GM18505 (cell line): Measurements from ENCODE around the gene DDX60.
"Not testable (repeated sequence)": the region's sequence is repeated elsewhere in the genome, so short reads cannot be mapped to it uniquely, and the experiment has no call there.

Source experiments
- ATAC-seq: cut with Tn5 transposase; IDR thresholded peaks from one replicate; pipeline ENCODE4 v1.9.1; 2021; ENCODE audit not compliant: unreplicated experiment
- POLR2A ChIP-seq: IDR thresholded peaks from 4 replicates; pipeline ENCODE4 v1.6.1; 2011; ENCODE audit warnings: borderline replicate concordance; ENCODE audit not compliant: insufficient read depth, insufficient read length; ENCODE audit errors: extremely low read depth

DDX60 gene, protein sequence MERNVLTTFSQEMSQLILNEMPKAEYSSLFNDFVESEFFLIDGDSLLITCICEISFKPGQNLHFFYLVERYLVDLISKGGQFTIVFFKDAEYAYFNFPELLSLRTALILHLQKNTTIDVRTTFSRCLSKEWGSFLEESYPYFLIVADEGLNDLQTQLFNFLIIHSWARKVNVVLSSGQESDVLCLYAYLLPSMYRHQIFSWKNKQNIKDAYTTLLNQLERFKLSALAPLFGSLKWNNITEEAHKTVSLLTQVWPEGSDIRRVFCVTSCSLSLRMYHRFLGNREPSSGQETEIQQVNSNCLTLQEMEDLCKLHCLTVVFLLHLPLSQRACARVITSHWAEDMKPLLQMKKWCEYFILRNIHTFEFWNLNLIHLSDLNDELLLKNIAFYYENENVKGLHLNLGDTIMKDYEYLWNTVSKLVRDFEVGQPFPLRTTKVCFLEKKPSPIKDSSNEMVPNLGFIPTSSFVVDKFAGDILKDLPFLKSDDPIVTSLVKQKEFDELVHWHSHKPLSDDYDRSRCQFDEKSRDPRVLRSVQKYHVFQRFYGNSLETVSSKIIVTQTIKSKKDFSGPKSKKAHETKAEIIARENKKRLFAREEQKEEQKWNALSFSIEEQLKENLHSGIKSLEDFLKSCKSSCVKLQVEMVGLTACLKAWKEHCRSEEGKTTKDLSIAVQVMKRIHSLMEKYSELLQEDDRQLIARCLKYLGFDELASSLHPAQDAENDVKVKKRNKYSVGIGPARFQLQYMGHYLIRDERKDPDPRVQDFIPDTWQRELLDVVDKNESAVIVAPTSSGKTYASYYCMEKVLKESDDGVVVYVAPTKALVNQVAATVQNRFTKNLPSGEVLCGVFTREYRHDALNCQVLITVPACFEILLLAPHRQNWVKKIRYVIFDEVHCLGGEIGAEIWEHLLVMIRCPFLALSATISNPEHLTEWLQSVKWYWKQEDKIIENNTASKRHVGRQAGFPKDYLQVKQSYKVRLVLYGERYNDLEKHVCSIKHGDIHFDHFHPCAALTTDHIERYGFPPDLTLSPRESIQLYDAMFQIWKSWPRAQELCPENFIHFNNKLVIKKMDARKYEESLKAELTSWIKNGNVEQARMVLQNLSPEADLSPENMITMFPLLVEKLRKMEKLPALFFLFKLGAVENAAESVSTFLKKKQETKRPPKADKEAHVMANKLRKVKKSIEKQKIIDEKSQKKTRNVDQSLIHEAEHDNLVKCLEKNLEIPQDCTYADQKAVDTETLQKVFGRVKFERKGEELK (N-terminal part only)

DNA sequence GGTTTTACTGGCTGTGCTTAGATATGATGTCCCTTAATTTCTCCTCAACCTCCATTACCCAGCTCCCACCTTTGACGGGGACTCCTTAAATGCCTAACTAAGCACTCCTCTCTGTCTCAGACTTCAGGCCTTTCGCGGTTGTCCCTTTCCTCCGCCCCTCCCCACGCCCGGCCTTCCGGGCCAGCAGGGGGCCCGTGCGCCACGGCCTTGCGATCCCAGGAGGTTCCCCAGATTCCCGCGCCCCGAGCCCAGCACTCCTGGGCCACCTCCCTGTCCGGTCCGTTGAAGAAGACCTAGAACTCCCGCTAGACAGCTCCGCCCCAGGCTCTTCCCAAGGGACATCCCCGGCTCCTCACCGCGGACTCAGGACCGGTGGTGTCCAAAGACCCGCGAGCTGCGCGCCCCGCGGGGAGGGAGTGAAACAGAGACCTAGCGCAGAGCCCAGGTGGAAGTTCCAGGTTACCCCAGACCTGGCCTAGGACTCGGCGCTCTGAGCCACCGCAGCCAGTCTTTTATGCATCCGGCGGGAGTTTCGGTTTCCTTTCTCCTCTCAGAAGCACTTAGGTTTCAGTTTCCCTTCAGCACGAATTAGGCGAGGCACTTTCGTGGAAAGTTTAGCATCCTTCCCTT is at the start of gene DDX60:
Gene DDX60 (minus strand): TSS at position 487 of the 630 bp plus-strand sequence. CDS start 7,493 bp downstream, outside the sequence.
- peak; percentile 87 for TF ChIP-seq POLR2A
- ATAC-seq, result peak; percentile 99

DNA sequence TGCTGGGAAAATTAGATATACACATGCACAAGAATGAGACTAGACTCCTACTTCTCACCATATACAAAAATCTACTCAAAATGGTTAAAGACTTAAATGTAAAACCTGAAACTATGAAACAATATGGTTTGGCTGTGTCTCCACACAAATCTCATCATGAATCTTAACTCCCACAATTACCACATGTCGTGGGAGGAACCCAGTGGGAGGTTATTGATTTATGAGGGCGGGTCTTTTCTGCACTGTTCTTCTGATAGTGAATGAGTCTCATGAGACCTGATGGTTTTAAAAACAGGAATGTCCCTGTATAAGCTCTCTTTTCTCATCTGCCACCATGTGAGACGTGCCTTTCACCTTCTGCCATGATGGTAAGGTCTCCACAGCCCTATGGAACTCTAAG is 48.5 kb upstream of the DDX60 start:
- no peak for TF ChIP-seq POLR2A
- ATAC-seq, result no peak

DNA sequence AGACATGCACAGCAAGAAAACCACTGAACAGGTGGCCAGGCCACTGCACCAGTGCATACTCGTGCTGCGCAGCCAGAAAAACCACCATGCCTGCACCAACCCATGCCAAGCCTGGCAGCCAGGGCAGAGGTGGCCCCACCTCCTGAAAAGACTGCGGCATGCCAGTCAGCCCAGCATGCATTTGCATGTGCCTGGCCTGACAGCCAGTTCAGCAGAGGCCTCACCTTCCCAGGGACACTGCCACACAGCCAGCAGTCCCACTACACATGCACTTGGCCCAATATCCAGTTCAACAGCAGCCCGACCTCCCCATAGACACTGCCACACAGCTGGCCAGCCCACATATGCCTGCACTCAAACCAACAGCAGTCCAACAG is 43.5 kb upstream of the DDX60 start:
- no peak for TF ChIP-seq POLR2A
- ATAC-seq, result no peak

DNA sequence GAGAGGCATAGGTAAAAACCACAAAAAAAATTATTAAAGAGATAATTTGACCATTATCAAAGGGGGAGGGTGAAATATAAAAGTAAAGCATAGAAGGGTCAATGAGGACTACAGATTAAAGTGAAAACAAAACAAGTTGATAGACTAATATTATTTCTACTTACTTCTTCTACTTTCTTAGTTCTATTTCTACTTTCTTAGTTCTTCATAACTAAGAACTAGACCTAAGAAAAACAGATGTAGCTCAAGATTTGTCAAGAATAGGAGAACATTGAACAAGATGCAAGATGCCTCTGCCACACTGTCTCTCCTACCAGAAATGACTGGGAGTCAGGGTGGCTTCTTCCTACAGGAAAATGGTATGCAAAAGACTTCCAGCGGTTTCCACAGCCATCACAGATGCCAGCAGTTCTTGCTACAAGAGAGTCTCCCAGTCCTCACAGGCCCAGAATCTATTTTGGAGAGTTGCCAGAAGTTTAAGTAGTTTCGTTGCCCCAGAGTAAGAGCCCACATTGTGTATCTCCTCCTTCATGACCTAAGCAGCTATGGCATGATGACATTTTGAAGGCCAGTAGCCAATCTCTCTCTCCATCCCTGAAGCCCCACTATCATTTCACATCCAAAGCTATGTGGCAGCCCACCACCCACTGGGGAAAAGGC is 42.9 kb upstream of the DDX60 start:
- no peak for ATAC-seq
- no peak for TF ChIP-seq POLR2A

DNA sequence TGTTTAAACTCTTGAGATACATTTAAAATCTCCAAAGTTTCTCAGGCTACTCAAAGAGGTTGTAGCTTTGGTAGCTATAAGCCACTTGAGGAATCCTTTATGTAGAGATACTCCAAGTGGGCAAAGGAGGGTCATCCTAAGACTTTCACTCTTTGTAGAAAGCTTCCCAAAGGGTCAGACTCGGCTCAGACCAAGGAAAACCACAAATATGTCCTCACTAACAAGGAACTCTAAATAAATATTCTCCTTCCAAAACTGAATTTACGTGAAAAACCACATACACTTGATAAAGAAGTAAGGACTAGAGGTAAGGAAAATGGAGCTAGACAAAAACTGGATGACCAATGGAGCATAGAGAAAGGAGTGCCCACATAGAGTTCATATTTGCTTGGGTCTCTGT is 41.7 kb upstream of the DDX60 start:
- TF ChIP-seq POLR2A, result no peak
- no peak for ATAC-seq

DNA sequence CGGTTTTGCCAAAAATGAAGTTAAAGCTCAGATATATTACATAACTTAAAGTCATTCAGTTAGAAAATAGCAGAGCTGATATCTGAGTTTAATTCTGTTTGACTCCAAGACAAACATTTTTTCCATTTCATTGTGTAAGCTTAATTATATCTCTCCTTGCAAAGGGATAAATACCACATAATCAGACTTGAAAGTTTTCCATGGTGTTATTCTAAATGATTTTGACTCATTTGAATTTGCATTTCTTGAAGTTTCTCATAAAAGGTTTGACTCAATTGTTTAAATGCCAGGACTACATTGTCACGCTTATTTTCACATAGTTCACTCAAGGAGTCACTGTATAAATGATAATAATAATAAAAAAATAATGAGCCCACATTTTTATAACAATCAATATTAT is 39.4 kb upstream of the DDX60 start:
- no peak for ATAC-seq
- TF ChIP-seq POLR2A, result no peak

DNA sequence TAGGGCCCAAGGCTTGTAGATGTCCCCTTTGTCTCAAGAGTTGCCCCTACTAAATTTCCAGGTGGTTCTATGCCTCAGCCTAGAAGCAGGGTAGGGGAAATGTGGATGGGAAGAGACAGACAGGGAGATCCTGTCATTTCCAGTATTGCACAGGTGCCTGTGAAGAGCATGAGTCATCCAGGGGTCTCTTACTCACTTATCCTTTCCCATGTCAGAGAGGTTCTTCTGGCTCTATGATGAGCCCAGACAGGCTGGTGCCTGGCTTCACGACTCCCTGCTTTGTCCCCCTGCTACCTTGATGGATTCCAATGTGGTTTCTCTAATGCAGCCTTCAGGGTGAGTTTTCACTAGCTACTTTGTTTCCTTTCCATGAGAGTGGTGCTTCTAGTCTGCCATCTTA is 35.2 kb upstream of the DDX60 start:
- no peak for TF ChIP-seq POLR2A
- no peak for ATAC-seq

DNA sequence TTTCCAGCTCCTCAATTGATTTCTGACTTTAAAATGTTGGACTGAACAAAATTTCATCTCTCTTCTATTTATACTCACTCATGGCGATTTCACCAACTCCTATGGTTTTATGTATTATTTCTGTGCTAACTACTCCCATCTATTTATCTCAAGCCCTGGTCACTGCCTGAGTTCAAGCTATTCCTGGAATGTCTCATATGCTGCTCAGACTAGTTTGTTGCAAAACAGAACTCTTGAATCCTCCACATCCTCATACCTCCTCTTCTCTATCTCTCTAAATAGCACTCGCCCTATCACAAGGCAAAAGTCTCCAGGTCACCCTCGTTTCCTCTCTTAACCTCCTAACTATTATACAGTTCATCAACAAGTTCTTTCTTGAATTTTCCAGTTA is 19.0 kb upstream of the DDX60 start:
- no peak for ATAC-seq
- TF ChIP-seq POLR2A, result no peak

DNA sequence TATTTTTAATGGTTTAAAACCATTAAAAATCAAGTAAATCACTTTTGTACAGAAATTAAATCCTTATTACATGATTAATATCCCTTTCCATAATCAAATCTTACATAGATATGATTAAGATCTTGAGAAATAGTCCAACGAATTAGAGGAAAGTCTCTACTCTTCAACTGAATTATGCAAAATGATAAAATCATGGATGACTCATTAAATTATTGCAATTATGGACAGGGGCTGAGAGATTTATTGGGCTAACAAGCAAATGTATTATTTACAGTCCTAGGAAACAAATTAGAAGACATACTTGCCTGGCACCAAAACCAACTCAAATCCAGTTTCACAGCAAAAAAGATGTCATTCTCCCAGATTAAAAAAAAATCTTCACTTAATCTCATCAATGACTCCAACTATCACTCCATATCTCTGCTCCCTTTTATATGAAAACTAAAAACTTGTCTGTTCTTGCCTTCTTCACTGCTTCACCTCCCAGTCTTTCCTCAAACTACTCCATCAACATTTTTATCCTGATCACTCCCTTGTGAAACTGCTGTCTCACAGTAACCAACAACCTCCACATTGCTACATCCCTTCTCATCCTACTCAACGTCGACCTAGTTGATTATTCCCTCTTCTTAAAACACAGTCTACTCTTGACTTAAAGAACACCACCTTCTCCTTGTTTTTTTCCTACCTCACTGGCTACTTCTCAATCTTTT is 18.4 kb upstream of the DDX60 start:
- no peak for TF ChIP-seq POLR2A
- no peak for ATAC-seq

DNA sequence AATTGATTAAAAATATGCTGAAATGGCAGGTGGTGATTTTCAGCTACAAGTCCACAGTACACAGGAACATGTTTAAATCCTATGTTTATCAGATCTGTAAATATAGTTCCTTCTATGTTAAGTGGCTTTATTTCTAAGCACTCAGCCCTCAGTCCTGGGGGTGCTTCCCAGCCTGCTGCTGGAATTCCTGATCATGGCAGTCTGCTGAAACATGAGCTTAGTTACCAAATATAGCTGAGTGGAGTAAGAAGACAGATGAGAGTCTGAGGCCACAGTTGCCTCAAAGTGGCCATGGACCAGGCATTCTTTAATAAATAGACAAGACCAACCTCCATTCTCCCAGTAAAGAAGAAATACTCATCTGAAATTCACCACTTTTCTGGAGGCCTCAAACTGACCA is 17.1 kb upstream of the DDX60 start:
- TF ChIP-seq POLR2A, result no peak
- no peak for ATAC-seq

DNA sequence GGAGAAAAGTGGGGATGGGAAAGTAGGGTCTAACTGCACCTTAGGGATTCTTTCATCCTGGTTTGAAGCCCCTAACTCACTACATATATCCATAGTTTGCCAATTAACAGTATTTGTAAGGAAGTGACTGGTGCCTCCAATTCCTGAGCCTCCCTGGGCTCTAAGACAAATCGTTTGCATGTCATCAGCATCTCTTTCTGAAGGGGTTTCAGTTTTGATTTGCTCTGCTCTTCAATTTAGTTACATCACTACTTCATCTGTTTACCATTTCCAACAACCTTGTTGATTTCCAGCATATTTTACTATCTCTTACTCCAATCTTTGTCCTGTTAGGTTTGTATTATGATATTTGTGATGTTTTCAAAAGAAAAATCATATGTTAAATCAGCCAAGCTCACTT is 15.5 kb upstream of the DDX60 start:
- no peak for TF ChIP-seq POLR2A
- no peak for ATAC-seq

DNA sequence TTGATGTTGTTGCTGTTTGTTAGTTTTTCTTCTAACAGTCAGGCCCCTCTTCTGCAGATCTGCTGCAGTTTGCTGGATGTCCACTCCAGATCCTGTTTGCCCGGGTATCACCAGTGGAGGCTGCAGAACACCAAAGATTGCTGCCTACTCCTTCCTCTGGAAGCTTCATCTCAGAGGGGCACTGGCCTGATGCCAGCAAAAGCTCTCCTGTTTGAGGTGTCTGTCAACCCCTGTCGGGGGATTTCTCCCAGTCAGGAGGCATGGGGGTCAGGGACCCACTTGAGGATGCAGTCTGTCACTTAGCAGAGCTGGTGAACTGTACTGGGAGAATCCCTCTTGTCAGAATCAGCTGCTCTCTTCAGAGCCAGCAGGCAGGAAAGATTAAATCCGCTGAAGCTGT is 12.0 kb upstream of the DDX60 start:
- ATAC-seq, result not testable (repeated sequence)

DNA sequence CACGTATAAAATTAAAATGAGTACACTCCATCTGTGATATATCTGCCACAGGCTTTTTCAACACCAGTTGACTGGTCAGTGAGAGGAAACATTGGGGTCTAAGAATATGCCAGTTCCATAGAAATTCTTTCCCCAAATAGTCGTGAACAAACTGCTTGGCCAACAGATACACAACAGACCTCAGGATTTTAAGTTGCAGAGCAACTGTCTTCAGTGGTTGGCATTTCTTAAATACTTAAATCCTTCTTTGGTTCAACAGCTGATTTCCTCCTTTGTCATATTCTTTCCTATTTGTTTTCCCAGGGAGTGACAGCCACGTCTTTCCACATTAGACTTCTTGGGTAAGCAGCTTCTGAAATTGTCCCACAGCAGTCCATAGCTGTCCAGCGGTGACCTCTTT is 7.0 kb upstream of the DDX60 start:
- no peak for TF ChIP-seq POLR2A
- ATAC-seq, result no peak

DNA sequence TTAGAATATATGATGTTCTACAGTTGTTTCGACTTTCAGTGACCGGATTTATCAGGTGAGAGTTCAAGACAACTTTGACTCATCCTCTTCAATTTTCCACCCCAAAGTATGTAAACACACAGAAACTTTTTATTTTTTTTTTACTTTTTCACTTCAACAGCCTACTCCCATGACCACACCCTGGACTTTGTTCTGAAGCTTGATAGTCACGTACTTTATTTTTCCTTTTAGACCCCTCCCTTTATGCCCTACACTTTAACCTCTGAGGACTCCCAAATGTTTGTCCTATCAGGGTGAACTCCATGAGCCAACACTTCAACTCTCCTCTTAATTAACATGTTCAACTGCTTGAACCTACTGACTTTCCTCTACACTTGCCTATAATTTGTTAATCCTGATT is 2.5 kb upstream of the DDX60 start:
- TF ChIP-seq POLR2A, result no peak
- no peak for ATAC-seq
